Keratinocyte (primary cell): ENCODE results near the gene HSPA8.

Source experiments
- EZH2 ChIP-seq: IDR thresholded peaks from one replicate; pipeline ENCODE4 v1.6.1; 2012; ENCODE audit warnings: inconsistent platforms, mild to moderate bottlenecking, low read length, moderate library complexity
- TF ChIP-seq, protein P1 (sequence below), 3 experiments: IDR thresholded peaks in 1 of 3; conservative IDR thresholded peaks in 1 of 3; optimal IDR thresholded peaks in 1 of 3; 2 replicates in 2 of 3; 3 replicates in 1 of 3; pipeline versions ENCODE3 to v1.5.1; 2011; ENCODE audit warnings: low read length in 3 of 3, mild to moderate bottlenecking in 3 of 3, moderate library complexity in 2 of 3, control low read depth in 1 of 3, inconsistent platforms in 1 of 3; ENCODE audit not compliant: insufficient read depth in 2 of 3; ENCODE audit errors: extremely low read depth in 1 of 3

DNA sequence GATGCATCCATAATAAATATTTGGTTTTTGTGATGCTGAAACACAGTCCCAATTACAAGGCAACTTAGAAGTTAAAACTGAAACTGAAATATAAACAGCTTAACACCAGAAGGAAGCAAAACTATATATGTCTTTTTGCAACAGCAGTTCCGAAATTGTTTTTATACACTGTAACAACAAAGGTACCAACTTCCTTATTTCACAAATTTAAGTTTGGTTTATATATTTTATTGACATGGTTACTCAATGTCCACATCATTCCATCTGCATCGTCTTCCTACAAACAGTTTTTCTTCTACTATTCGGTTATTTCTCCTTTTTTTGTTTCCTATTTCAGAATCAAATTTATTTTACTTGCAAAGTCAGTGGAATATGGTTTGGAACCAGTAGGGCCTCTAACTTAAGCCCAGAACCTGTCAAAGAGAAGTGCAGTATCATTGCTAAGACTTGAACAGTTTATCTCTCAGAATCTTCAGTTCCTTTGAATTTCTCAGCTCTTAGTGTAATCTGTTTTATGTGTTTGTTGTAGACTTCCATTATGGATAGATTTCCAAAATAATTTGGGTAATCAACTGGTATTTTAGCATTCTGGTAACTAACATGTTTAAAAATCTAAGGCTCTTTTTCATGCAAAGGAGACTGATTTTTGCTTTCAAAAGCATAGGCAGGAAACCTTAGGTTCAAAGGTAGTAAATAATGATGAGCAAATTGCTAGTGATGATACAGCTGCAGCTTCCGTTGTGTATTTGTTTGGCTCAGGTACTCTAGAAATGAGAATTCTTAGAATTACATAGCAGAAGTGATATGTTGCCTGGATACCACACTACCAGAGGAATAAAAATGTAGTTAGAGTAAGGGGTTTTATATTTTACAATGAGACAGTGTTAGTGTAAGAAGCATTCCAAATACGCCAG, 8.2 kb upstream of the HSPA8 start:
- TF ChIP-seq, protein P1, sequence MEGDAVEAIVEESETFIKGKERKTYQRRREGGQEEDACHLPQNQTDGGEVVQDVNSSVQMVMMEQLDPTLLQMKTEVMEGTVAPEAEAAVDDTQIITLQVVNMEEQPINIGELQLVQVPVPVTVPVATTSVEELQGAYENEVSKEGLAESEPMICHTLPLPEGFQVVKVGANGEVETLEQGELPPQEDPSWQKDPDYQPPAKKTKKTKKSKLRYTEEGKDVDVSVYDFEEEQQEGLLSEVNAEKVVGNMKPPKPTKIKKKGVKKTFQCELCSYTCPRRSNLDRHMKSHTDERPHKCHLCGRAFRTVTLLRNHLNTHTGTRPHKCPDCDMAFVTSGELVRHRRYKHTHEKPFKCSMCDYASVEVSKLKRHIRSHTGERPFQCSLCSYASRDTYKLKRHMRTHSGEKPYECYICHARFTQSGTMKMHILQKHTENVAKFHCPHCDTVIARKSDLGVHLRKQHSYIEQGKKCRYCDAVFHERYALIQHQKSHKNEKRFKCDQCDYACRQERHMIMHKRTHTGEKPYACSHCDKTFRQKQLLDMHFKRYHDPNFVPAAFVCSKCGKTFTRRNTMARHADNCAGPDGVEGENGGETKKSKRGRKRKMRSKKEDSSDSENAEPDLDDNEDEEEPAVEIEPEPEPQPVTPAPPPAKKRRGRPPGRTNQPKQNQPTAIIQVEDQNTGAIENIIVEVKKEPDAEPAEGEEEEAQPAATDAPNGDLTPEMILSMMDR (optimal IDR thresholded peaks at IDR 0.05 in 1 of 3, IDR thresholded peaks at IDR 0.05 in 1 of 3, conservative IDR thresholded peaks at IDR 0.05 in 1 of 3; ENCODE audit: extremely low read depth in 1 of 3, insufficient read depth in 2 of 3, low read length in 3 of 3) = no peak
- no peak for TF ChIP-seq EZH2
